HCEC 1CT (cell line): Measurements from ENCODE around the gene DNAL4.

Experiments used
- DNase-seq: peaks from one replicate; pipeline ENCODE4 v3.0.0-alpha.2; 2017

The DNAL4 gene

DNA sequence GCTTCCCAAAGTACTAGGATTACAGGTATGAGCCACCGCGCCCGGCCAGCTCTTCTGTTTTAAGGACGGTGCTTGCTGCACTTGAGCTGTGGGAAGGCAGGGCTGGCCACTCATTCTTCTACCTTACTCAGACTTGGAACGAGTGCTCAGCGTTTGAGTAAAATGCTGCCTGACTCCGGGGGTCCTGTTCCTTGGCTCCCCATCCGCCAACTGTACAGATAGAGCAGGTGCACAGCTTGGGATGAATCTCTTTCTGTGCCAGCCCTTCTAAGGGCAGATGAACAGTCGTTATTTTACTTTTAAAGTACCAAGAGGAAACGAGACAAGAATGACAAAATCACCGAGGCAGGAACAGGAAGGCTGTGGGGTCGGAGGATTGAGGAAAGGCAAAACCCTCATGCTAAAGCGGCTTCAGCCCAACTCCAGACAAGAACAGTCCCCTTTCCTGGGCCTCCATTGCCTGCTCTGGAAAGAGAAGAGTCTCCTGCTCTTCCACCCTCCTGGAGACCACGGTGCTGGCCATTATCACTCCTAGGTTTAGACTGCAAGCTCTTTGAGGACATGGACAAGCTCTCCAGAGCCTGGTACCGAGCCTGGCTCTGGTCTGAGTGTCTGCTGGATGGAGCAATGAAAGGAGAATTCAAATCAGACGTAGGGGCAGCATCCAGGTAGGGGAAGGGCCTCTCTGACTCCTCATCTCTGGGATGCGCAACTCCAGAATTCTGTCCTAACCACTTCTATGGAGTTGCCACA lies 37.1 kb downstream of the DNAL4 start:
- DNase-seq: no peak

DNA sequence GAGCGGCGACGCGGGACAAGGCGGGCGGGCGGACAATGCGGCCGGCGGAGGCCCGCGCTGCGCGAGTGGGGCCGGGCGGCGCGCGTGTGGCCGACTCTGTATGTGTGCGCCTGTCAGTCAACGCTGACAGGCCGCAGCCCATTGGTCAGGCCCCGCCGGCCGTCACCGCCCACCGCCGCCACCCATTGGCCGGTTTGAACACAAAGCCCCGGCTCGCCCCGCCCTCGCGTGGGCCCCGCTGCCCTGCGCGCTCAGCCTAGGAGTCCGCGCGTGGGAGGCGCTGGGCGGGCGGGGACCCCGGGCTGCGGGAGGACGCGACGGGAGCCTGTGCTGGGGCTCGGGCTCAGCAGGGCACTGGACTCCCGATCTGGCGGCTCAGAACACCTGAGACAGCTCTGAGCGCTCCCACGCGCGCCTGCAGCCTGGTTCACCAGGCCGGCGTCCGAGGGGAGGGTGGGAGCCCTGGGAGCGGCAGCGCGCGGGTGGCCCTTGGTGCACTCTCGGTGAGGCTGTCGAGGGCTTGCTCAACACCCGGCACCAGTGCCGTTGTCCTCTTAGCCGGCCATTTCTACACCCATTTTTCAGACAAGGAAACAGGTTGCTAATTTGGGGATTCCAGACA lies 37.9 kb downstream of the DNAL4 start, which contains the start of gene SUN2:
SUN2 (minus strand) TSS at position 88 of the 622 bp plus-strand sequence. CDS start 3,370 bp downstream, outside the sequence.
- DNase-seq: peak; percentile 76

DNA sequence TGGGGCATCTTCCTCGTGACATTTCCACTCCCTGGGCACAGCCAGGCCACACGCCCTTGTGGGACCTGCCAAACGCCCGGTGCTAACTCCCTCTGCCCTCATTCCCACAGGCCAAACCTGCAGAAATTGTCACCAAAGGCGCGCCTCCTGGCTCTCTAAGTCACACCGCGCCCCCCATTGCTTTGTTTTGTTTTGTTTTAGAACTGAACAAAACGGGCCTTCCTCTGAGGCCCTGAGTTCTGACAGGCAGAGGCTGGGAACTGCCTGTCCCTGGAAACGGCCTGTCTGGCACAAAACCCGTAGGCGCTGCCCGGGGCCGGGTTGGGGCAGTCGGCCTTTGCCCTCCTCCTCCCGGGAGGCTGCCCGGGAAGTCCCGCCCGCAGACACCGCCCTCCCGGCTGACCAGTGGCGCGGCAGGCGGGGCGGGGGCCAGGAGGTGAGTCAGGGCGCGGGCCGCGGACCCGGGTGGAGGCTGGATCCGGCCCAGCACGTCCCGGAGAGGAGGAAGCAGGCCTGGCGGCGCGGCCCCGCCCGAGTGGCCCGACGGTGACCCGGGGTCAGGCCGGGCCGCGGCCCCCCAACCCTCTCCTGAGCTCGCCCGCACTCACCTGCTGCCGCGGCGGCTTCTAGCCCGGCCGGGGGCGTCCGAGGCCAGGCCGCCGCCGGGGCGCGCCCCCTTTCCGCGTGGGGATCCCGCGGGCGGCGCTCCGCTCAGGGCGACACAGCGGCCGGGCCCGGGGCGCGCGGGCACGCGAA lies 38.6 kb downstream of the DNAL4 start:
- peak; percentile 75 for DNase-seq

DNA sequence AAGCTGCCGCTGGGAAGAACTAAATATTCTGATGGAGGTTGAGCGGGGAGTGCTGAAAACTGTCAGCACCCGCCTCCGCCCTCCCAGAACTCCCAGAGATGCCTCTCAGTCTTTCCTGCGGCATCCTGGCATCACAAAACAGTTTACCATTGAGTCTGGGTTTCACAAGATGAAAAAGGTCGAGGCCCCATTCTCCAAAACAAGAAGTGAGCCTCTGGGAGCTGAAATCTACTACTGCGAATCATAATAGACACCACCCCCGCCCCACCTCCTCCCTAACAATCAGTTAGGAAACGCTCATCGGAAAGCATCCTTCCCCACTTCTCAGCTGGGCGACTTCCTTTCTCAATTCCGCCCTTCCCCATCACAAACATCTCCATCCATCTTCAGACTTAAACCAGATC lies 39.2 kb downstream of the DNAL4 start:
- peak; percentile 35 for DNase-seq

DNA sequence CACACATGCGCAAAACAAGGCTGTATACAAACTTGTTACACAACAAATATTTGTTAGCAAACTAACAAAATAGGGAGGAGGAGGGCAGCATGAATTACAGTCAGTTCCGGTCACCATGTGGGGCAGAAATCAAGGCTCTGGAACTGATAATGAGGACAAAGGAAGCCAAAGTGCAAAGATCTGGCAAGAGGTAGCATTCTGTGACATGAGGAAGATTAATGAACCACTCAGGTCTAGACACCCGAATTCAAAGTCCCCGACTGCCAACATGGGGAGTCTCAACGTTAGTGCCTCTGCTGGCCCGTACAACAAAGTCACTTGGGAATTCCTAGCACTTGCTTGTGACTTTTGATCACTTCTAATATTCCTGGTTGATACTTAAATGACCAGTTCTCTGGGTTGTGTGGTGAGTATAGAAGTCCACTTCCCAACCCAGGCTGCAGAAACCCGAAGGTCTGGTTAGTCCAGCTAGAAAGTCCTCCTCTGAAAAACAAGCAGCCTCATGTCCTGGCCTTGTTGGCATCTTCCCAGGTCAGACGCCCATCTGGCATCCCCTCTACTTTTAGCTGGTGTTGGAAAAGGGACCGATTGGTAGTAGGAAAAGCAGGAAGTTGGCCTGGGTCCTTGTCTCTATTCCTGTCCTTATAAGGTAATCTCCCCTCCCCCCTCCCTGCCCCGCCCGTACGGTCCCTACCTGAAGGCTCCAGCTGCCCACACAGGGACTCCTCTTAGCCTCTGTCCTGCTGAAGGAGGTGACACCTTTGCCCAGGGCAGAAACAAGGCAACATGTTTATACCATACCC lies 39.8 kb downstream of the DNAL4 start:
- peak; percentile 26 for DNase-seq

DNA sequence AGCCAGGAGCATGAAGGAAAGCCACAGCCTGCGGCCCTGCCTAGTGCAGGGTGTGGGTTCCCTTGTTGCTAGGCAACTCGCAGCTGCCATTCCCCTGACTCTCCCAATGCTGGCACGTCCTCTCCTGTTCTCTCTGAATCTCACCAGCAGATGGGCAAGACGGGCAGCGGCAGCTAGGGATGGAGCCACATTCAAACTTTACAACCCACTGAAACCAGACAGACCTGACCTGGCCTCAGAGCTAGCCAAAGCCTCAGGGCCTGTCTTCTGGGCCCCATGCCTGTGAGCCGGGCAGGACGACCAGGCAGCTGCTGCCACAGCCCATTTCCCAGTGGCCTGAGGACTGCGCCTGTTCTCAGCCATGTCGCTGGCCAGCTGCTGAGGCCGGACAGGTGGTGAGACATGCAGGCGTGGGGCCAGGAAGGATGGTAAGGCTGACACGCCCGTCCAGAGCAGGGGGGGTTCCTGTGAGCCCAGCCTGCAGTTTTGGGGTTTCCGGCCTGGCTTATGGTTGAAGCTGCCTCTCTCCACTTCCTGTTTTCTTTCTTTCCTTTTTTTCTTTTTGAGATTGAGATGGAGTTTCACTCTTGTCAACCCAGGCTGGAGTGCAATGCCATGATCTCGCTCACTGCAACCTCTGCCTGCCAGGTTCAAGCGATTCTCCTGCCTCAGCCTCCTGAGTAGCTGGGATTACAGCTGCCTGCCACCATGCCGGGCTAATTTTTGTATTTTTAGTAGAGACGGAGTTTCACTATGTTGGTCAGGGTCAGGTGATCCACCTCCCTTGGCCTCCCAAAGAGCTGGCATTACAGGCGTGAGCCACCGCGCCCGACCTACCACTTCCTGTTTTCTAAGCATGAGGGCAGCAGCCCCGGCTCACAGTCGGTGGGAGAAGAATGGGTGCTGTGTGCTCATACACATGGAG lies 42.3 kb downstream of the DNAL4 start:
- no peak for DNase-seq

DNA sequence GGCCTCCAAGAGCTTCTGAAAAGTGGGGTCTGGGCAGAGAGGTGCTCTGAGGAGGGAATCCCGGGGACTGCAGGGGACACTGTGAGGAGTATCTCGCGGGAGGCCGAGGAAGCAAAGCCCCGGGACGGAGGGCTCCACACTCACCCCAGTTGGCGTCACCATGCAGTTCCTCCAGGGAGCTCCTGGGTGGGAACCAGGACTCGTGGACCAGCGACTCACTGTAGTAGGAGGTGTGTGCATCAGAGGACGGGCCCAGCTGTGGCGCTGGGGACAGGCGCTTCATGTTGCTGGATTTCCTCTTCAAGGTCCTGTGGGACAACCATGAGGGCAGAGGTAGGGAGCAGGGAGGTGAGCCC lies 42.9 kb downstream of the DNAL4 start:
- DNase-seq: no peak

DNA sequence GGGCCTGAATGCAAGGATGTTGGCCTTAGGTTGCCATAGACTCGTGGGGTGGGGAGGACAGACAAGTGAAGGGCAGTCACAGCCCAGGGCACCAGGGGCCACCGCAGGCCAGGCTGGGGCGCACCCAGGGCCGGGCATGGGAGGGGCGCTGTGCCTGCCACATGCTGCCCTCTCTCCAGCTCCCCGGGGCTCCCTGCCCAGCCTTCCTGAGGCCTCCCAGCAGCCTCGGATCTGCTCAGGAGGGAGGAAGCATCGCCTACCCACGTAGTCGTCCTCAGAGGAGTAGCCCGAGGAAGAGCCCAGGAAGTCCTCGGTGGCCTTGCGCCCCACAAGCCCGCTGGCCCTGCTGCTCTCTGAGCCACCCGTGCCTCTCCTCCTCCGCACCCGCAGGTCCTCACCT lies 43.3 kb downstream of the DNAL4 start:
- DNase-seq: no peak

DNA sequence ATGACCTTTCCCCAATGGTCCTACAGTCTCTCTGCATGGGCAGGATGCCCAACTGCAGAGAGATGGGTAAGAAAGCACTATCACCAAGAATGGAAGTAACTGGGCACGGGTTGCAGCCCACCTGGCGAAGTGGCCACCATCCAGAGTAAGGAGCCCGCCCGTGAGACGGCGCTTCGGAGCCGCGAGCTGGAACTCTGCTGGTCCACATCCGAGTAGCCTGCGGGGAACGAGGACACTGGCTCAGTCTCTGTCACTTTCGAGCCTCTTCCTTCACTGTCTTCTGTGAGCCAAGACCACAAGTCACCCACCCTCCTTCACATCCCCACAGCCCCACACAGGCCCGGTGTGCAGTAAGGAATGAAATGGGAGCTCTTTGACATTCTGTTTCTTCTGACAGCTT lies 43.8 kb downstream of the DNAL4 start:
- DNase-seq: no peak

DNA sequence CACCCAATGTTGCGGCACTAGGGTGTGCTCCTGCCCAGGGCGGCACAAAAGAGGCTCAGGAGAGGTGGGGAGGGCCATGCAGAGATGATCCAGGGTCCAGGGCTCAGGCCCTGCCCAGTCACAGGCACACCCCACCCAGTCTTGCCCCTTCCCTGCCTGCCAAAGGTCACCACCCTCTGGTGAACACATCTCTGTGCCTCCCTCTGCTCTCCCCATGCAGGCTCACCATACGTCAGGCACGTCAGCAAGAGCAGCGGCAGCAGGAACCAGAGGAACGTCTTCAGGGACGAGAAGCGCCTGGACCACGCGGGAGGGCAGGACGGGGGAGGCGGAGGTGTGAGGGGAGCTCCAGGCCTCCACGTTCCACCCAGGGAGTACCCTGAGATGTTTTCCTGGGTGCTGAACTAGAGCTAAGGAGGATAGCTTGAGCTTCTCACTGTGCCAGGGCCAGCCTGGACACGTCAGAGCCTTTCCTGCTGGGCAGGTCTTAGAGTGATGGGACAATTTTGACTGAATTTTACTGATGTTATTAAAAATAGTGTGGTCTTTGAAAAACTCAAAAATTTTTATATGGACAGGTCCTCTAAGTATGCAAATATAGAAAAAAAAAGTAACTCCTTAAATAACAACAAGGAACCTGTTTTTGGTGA lies 45.3 kb downstream of the DNAL4 start:
- DNase-seq: no peak

DNA sequence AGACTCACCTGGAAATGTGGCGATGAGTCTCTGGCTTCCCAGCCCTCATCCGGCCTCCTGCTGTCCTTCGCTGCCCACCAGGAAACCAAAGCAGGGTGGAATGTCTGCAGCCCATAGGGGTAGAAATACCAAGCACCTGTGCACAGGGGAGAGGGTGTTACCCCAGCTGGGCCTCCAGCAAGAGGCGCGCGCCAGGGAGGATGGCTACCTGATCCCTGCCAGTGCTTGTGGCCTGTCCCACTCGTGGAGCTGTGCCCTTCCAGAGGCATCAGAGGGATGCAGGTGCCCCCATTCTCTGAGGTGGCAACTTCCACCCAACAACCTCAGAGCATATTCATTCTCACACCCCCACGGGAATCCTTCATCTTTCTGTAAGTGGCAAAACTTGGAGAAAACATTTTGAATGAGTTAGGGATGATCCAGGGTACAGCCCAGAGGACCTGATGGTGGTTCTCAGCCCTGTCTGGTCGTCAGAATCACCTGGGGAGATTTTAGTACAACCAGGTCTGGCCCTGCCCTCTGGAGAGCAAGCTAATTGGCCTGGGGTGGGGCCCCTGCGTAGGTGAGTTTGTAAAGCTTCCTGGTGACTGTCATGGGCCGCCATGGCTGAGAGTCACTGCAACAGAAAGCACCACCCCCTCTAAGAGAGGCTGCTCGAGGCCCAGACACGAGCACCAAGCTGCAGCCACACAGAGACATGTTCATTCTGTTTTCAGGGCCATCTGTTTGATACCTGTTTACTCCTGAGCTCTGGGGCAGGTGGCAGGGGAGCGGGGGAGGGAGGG lies 48.1 kb downstream of the DNAL4 start:
- DNase-seq: no peak

DNA sequence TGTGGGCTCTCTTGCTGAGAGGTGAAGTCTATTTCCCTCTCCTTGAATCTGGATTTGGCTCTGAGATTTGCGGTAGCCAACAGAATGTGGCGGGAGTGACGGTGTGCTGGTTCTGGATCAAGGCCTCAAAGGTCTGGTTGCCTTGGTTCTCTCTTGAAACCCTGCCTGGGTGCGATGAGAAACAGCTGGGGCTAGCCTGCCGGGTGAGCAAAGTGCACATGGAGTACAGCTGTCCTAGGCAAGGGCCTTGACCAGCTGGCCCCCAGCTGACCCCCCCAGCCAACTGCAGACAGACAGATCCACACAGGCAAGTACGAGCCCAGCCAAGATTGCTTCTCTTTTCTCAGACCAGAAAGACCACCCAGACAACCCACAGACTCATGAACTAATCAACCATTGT lies 49.0 kb downstream of the DNAL4 start:
- no peak for DNase-seq

DNA sequence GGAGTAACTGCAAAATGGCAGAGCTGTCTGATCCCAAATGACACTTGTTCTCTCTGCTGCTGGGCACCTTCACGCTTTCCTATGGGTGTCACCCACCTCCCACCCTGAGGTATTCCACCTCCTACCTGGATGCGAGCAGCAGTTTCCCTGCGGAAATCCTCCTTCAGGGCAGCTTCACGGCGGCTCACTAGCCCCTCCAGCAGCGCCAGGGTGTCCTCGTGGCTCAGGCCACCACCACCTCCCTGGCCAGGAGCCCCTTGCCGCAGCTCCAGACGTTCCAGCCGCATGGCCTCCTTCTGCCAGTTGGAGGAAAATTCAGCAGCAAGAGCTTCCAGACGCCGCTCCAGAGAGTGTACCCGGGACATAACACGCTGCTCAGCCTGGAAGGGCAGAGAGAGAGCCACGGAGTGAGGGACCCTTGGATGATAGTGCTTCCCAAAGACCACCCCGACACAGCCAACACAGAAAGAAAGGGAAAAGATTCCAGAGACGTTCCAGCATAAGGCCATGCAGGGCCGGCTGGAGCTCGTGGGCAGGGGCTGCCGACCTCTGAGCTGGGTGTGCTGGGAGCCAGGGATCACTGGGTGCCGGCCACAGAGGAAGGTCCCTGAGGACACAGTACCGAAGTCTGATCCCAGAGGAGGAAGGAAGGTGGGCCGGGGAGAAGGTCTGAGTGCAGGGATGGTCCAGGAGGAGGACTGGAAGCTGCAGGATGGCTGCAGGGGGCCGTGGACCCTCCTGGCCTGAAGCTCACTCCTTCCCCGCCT lies 51.6 kb downstream of the DNAL4 start:
- DNase-seq: no peak

DNA sequence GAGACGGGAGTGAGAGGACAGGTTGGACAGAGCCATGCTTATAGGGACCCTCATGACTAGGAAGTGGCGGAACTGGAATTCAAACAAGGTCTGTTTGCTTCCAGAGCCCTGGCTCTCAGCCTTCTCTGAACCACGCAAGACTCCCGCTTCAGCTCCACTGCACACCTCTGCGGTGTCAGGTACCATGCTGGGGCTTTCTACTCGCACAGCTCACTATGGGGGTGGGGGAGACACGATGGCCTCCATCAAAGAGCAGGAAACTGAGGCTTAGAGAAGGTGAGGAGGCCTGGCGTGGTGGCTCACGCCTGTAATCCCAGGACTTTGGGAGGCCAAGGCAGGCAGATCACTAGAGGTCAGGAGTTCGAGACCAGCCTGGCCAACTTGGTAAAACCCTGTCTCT lies 52.4 kb downstream of the DNAL4 start:
- no peak for DNase-seq

DNA sequence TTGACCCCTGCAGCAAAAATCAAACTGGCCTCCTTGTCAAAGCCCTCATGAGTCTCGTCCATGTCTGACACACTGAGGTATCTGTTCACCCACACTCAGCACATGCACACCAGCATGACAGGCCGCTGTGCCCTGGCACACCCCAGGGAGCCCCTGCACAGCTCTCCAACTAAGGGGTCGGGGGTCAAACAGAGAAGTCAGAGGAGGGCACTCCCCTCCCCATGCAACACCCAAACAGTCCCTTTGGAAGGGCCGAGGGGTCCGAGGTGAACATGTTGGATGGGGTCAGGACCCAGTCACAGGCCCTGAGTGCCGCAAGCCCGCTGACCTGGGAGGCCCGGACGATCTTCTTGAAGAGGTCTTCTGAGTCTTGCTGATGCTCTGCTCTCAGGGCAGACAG lies 52.8 kb downstream of the DNAL4 start:
- DNase-seq: no peak

DNA sequence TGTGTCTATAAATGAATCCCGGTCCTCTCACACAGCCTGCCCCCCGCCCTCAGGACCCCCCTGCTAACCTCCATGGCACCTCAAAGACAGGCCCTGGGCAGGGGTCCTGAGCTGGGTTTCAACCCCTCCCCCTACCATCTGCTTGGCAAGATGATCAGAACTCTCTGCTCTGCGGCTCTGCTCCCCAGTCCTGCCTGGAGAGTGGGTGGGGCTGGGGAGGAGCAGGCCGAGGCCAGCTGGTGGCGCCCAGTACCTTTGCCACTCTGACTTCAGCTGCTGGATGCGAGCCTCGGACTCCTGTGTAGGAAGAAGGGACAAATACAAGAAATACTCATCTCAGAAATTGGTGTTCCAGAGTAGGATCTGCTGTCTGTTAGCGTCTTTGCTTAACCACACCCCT lies 53.2 kb downstream of the DNAL4 start:
- no peak for DNase-seq

DNA sequence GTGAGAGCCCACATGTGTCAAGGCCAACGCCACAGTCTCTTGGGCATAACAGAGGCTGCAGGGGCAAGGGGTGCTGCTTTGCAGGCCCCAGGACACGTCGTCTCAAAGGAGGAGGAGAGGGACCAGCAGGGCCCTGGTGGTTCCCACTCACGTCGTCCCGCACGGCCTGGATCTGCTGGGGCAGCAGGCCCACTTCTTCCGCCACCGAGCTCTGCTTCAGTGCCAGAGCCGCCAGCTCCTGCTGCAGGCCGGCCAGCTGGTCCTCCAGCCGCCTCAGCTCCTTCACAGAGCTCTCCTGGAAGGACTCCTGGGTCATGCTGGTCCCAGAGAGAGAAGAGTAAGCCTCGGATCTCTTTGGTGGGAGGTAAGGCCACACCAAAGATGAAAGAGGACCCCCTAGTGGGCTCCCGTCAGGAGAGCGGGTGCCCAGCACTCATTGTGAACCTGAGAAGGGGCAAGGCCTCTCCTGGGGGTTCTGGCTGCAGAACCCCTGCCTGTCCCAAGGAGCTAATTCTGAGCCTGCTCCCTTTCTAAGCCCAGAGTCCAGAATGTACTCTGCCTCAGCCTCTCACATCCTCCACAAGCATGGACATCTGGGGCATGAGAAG lies 53.7 kb downstream of the DNAL4 start:
- DNase-seq: no peak

DNA sequence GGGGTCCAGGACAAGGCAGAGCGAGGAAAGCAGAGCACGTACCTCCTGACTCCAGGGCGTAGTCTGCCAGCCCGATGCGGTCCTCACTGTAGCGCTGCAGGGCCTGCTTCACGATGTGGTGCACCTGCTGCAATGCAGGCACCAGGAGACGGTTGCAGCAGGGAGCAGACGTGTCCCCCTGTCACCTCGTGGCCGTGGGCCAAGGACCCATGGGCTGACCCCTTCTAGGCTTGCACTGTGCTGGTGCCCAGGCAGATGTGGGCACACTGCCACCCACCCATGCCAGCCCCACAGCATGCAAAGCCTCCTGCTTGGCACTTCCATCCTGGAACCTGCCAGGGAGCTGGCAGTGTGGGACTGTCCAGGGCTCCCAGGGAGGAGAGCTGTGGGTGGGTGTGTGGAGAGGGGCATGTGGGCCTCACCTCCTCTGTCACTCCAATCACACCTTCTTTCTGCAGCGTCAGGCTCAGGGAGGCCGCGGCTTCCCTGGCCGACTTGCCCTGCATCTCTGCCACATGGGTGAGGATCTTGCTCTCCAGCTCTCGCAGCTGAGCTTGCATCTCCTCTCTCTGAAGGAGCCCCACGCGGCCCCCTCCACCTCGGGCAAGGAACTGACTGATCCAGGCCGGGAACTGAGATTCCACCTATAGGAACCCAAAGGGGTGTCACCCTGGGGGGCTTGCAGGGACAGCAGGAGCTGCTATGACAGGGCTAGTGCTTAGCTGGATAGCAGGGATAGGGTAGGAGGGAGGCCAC lies 54.5 kb downstream of the DNAL4 start:
- DNase-seq: no peak
